AG09319 (cell line): ENCODE data around the gene EIF1B.

Experiments
- DNase-seq: peaks from one replicate; pipeline ENCODE4 v3.0.0-alpha.2; 2010; ENCODE audit warnings: low read depth; ENCODE audit errors: extremely low read depth
- TF ChIP-seq, protein P1 (sequence below): IDR thresholded peaks from 2 replicates; pipeline ENCODE4 v1.5.1; 2011; ENCODE audit warnings: low read depth, mild to moderate bottlenecking, inconsistent platforms, low read length, moderate library complexity

Gene EIF1B

DNA sequence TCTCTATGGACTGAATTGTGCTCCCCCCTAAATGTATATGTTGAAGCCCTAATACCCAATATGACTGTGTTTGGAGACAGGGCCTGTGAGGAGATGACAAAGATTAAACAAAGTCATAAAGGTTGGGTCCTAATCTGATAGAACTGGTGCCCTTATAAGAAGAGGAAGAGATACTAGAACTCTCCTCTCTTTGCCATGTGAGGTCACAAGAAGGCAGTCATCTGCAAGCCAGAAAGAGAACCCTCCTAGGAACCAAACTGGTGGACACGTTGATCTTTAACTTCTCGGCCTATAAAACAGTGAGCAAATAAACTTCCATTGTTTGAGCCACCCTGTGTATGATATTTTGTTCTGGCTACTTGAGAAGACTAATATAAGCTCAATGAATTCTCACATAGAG is 45.9 kb downstream of the EIF1B start:
- TF ChIP-seq, protein P1, sequence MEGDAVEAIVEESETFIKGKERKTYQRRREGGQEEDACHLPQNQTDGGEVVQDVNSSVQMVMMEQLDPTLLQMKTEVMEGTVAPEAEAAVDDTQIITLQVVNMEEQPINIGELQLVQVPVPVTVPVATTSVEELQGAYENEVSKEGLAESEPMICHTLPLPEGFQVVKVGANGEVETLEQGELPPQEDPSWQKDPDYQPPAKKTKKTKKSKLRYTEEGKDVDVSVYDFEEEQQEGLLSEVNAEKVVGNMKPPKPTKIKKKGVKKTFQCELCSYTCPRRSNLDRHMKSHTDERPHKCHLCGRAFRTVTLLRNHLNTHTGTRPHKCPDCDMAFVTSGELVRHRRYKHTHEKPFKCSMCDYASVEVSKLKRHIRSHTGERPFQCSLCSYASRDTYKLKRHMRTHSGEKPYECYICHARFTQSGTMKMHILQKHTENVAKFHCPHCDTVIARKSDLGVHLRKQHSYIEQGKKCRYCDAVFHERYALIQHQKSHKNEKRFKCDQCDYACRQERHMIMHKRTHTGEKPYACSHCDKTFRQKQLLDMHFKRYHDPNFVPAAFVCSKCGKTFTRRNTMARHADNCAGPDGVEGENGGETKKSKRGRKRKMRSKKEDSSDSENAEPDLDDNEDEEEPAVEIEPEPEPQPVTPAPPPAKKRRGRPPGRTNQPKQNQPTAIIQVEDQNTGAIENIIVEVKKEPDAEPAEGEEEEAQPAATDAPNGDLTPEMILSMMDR = no peak

DNA sequence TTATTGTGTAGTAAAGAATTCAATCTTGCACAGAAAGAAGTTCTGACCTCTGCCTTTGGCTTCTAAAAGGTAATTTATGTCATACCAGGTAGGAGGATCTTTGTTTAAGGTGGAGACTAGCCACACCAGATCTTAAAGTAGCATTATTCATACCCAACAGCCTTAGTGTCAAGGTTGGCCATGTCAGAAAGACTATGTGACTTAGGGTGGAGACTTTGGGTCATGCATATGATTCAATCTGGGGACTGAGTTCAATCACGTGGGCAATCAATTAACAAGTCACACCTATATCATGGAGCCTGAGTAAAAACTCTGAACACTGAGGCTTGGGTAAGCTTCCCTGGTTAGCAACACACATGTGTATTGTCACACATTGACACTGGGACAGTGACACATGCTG is 48.9 kb downstream of the EIF1B start:
- no peak for DNase-seq
- TF ChIP-seq, protein P1 = no peak

More for the DNA sequence above, 45.9 kb downstream of the EIF1B start:
- no peak for DNase-seq
